Ovary (tissue), 3 donors: ENCODE data around the gene C4orf54.

Experiments
- CTCF ChIP-seq, 3 donors: fragments of 450-650 bp in 2 of 3; fragments of 200-600 bp in 1 of 3; IDR thresholded peaks; one replicate each; pipeline versions ENCODE4 v1.5.1 to v1.8.0; 2016 to 2022; ENCODE audit warnings: antibody characterized with exemption in 3 of 3, mild to moderate bottlenecking in 1 of 3
- POLR2A ChIP-seq: fragments of 450-650 bp; IDR thresholded peaks from one replicate; pipeline ENCODE4 v1.6.1; 2017; ENCODE audit warnings: antibody characterized with exemption, mild to moderate bottlenecking, moderate library complexity
- donor health status: DM: no; HTN: no; CAD: no.

GRCh38 chr4:99624141-99624719 is 33.4 kb downstream of the C4orf54 start:
- TF ChIP-seq CTCF (IDR thresholded peaks at IDR 0.05) (no peak), POLR2A (no peak)
